ENCODE measurements around the gene GNA12.

Gene GNA12

GRCh38 chr7:2838451-2838850, 5.7 kb downstream of the GNA12 start:
- DNase-seq (ENCODE audit: low spot score) = no peak

- DNase-seq (ENCODE audit: low spot score) = no peak
These were observed 6.6 kb downstream of the GNA12 start for GRCh38 chr7:2837496-2837895.

GRCh38 chr7:2834748-2835441, 9.2 kb downstream of the GNA12 start:
- no peak for DNase-seq (ENCODE audit: low spot score)

GRCh38 chr7:2833083-2833910, 10.8 kb downstream of the GNA12 start:
- no peak for DNase-seq (ENCODE audit: low spot score)

- no peak for DNase-seq (ENCODE audit: low spot score)
These were observed 11.6 kb downstream of the GNA12 start for GRCh38 chr7:2832461-2832860.

GRCh38 chr7:2830609-2831376, 13.3 kb downstream of the GNA12 start:
- no peak for DNase-seq (ENCODE audit: low spot score)

GRCh38 chr7:2829040-2829439, 15.1 kb downstream of the GNA12 start:
- no peak for DNase-seq (ENCODE audit: low spot score)

GRCh38 chr7:2826771-2827170, 17.3 kb downstream of the GNA12 start:
- DNase-seq (ENCODE audit: low spot score) = no peak

- no peak for DNase-seq (ENCODE audit: low spot score)
These were observed 18.4 kb downstream of the GNA12 start for GRCh38 chr7:2825559-2826227.

- no peak for DNase-seq (ENCODE audit: low spot score)
These were observed 19.2 kb downstream of the GNA12 start for GRCh38 chr7:2824678-2825461.

GRCh38 chr7:2824026-2824677, 20.0 kb downstream of the GNA12 start:
- DNase-seq (ENCODE audit: low spot score) = no peak

GRCh38 chr7:2823130-2823529, 21.0 kb downstream of the GNA12 start:
- no peak for DNase-seq (ENCODE audit: low spot score)

- DNase-seq (ENCODE audit: low spot score) = peak; percentile 78
These were observed 22.1 kb downstream of the GNA12 start for GRCh38 chr7:2821842-2822507.

GRCh38 chr7:2821161-2821841, 22.8 kb downstream of the GNA12 start:
- peak; percentile 48 for DNase-seq (ENCODE audit: low spot score)

GRCh38 chr7:2820508-2820934, 23.6 kb downstream of the GNA12 start:
- DNase-seq (ENCODE audit: low spot score) = no peak

- no peak for DNase-seq (ENCODE audit: low spot score)
These were observed 24.1 kb downstream of the GNA12 start for GRCh38 chr7:2819954-2820397.

GRCh38 chr7:2819161-2819953, 24.8 kb downstream of the GNA12 start:
- DNase-seq (ENCODE audit: low spot score) = no peak

- DNase-seq (ENCODE audit: low spot score) = no peak
These were observed 25.5 kb downstream of the GNA12 start for GRCh38 chr7:2818653-2819052.

GRCh38 chr7:2818121-2818520, 26.0 kb downstream of the GNA12 start:
- DNase-seq (ENCODE audit: low spot score) = no peak
